Measurements from ENCODE around the gene STC2.

DNA sequence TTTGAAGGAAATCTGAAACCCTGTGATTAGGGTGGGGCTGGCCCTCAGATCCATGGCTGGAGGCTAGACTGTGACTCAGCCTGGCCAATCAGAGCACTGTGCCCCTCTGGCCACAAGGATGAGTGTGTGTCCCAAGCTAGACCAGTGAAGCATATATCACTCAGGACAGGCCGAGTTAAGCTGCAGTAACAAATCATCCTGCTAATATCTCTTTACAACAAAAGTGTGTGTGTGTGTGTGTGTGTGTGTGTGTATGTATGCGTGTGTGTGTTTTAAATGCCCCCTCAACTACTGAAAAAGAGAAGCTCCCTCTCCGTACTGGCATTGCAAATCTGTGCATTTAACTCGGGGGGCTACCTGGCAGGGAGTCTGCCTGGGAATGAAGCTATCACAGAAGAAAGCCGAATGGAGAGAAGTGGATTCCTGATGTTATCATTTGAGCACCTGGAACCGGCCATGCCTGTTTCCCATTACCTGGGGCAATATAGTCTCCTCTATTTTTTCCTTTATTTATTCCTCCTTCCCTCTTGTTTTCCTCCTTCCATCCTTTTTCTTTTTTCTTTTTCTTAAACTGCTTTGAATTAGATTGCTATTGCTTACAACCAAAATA is 25.6 kb downstream of the STC2 start:
- TF ChIP-seq, protein P1, sequence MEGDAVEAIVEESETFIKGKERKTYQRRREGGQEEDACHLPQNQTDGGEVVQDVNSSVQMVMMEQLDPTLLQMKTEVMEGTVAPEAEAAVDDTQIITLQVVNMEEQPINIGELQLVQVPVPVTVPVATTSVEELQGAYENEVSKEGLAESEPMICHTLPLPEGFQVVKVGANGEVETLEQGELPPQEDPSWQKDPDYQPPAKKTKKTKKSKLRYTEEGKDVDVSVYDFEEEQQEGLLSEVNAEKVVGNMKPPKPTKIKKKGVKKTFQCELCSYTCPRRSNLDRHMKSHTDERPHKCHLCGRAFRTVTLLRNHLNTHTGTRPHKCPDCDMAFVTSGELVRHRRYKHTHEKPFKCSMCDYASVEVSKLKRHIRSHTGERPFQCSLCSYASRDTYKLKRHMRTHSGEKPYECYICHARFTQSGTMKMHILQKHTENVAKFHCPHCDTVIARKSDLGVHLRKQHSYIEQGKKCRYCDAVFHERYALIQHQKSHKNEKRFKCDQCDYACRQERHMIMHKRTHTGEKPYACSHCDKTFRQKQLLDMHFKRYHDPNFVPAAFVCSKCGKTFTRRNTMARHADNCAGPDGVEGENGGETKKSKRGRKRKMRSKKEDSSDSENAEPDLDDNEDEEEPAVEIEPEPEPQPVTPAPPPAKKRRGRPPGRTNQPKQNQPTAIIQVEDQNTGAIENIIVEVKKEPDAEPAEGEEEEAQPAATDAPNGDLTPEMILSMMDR (IDR thresholded peaks at IDR 0.05; ENCODE audit: low read depth, low read length, poor library complexity, severe bottlenecking): no peak
- TF ChIP-seq EZH2phosphoT487 (IDR thresholded peaks at IDR 0.05; ENCODE audit: borderline replicate concordance, low read length): no peak

All from DOHH2 (cell line).